ENCODE results near the gene EHF.

EHF gene

GRCh38 chr11:34586488-34587281 is 34.2 kb upstream of the EHF start:
- H3K36me3 ChIP-seq (ENCODE audit: control insufficient read depth in 2 of 2, insufficient read depth in 1 of 2, low read length in 2 of 2) = no peaks in the 10 kb centered on the region
- H3K4me3 ChIP-seq (ENCODE audit: low read depth, low read length) = no peak overlapping the region
- H3K9me3 ChIP-seq (ENCODE audit: control insufficient read depth, insufficient read depth, low read depth, low read length) = no peaks in the 10 kb centered on the region
- no peaks in the 10 kb centered on the region for H3K4me1 ChIP-seq (ENCODE audit: control insufficient read depth, insufficient read depth, low read length)
- POLR2A ChIA-PET = no interaction called here
- no peak for TF ChIP-seq ZFP3 (tag by site-specific recombination; IDR thresholded peaks at IDR 0.05; ENCODE audit: low read depth)
- TF ChIP-seq TCF7L2 (IDR thresholded peaks at IDR 0.05; ENCODE audit: borderline replicate concordance, low read depth, low read length) = no peak
- TF ChIP-seq SETDB1 (IDR thresholded peaks at IDR 0.05; ENCODE audit: insufficient read length, low read length) = no peak
- no peak for TF ChIP-seq SP3 (tag by site-specific recombination; IDR thresholded peaks at IDR 0.05)
- no peak for TF ChIP-seq GLIS1 (tag by site-specific recombination; IDR thresholded peaks at IDR 0.05)
- TF ChIP-seq ZNF776 (tag by site-specific recombination; IDR thresholded peaks at IDR 0.05; ENCODE audit: borderline replicate concordance) = no peak
- CTCF ChIA-PET = interaction anchor here (0.6 to 4.4 kb wide), 40 partner anchors 8 to 813 kb away, joined by 3 to 103 read pairs (median 4); partner anchors contain the start of gene ELF5
- no peak overlapping the region for H3K27ac ChIP-seq (ENCODE audit: extremely low read depth, low read depth, low read length)

GRCh38 chr11:34587282-34587677 is 33.6 kb upstream of the EHF start:
- Histone ChIP-seq H3K36me3 (ENCODE audit: control insufficient read depth in 2 of 2, insufficient read depth in 1 of 2, low read length in 2 of 2) (no peaks in the 10 kb centered on the region), H3K27ac (ENCODE audit: extremely low read depth, low read depth, low read length) (no peak overlapping the region), H3K4me1 (ENCODE audit: control insufficient read depth, insufficient read depth, low read length) (no peaks in the 10 kb centered on the region), H3K9me3 (ENCODE audit: control insufficient read depth, insufficient read depth, low read depth, low read length) (no peaks in the 10 kb centered on the region), H3K4me3 (ENCODE audit: low read depth, low read length) (no peak overlapping the region)
- POLR2A ChIA-PET = no interaction called here
- TF ChIP-seq ZNF692 (tag by site-specific recombination; IDR thresholded peaks at IDR 0.05) (no peak), ZNF48 (tag by site-specific recombination; IDR thresholded peaks at IDR 0.05) (no peak), ZNF37A (tag by site-specific recombination; IDR thresholded peaks at IDR 0.05) (no peak), ZNF830 (tag by site-specific recombination; IDR thresholded peaks at IDR 0.05; ENCODE audit: low read depth) (no peak), ZNF223 (tag by site-specific recombination; IDR thresholded peaks at IDR 0.05) (no peak), ZNF670 (tag by site-specific recombination; IDR thresholded peaks at IDR 0.05; ENCODE audit: low read depth) (no peak), MEIS1 (CRISPR knock-in tag; IDR thresholded peaks at IDR 0.05; ENCODE audit: borderline replicate concordance) (no peak), EGR2 (tag by site-specific recombination; IDR thresholded peaks at IDR 0.05; ENCODE audit: low read depth) (no peak), ZNF24 (tag by site-specific recombination; IDR thresholded peaks at IDR 0.05) (no peak), ZFP3 (tag by site-specific recombination; IDR thresholded peaks at IDR 0.05; ENCODE audit: low read depth) (no peak), ZNF362 (tag by site-specific recombination; IDR thresholded peaks at IDR 0.05) (no peak), ZNF580 (tag by site-specific recombination; IDR thresholded peaks at IDR 0.05) (no peak), ZXDB (tag by site-specific recombination; IDR thresholded peaks at IDR 0.05) (no peak), ZBTB20 (tag by site-specific recombination; IDR thresholded peaks at IDR 0.05) (no peak), ZNF169 (tag by site-specific recombination; IDR thresholded peaks at IDR 0.05) (no peak), ZBTB49 (tag by site-specific recombination; IDR thresholded peaks at IDR 0.05; ENCODE audit: low read depth) (no peak), PATZ1 (tag by site-specific recombination; IDR thresholded peaks at IDR 0.05) (no peak), ZNF501 (tag by site-specific recombination; IDR thresholded peaks at IDR 0.05) (no peak)
- CTCF ChIA-PET = interaction anchor here (0.7 to 4.4 kb wide), 14 partner anchors 10 to 812 kb away, joined by 3 to 103 read pairs (median 5); no protein-coding TSS in a partner anchor
